H1 (cell line): Measurements from ENCODE around the gene LYPD3. TPM values are rescaled to one million over a fixed set of nuclear protein-coding genes. Genes with fewer than 3 reads are reported as not detected.

ENCODE experiments used
- CTCF ChIA-PET: fragments of 300-600 bp; sonication (Branson Sonifier 250); formaldehyde crosslinking; loops from one replicate; lab custom pipeline; 2021; ENCODE audit not compliant: partially characterized antibody; lab: Charles Lee
- POLR2A ChIA-PET: fragments of 300-600 bp; sonication (Branson Sonifier 250); formaldehyde crosslinking; loops from one replicate; lab custom pipeline; 2021; ENCODE audit warnings: inconsistent platforms; ENCODE audit not compliant: partially characterized antibody; lab: Charles Lee
- DNase-seq, 2 experiments: peaks; one replicate each; pipeline versions ENCODE4 v3.0.0 to v3.0.0-alpha.2; 2010 to 2022; ENCODE audit warnings: low spot score in 2 of 2, low read depth in 1 of 2, mixed read lengths in 1 of 2
- FAIRE-seq: peaks from 2 replicates; lab custom pipeline; 2011; peaks lifted over from hg19 to GRCh38; lab: Jason Lieb, UNC
- H2AFZ ChIP-seq: 2 replicates; pipeline ENCODE4 v1.8.1; 2012; ENCODE audit warnings: low read length, inconsistent platforms
- H2AK5ac ChIP-seq: 2 replicates; pipeline ENCODE4 v1.6.1; 2013; ENCODE audit warnings: low read depth, low read length
- H2BK120ac ChIP-seq: replicated peaks from 2 replicates; pipeline ENCODE3; 2013; ENCODE audit warnings: low read depth, low read length, inconsistent platforms
- H2BK12ac ChIP-seq: 2 replicates; pipeline ENCODE4 v1.6.1; 2013; ENCODE audit warnings: low read depth, low read length
- H2BK15ac ChIP-seq: 2 replicates; pipeline ENCODE4 v1.6.1; 2013; ENCODE audit warnings: low read length
- H2BK20ac ChIP-seq: 2 replicates; pipeline ENCODE4 v1.6.1; 2013; ENCODE audit warnings: low read length
- H2BK5ac ChIP-seq: 2 replicates; pipeline ENCODE4 v1.6.1; 2013; ENCODE audit warnings: low read depth, low read length
- H3K14ac ChIP-seq: 2 replicates; pipeline ENCODE4 v1.6.1; 2013; ENCODE audit warnings: inconsistent platforms; ENCODE audit not compliant: insufficient read length
- H3K18ac ChIP-seq: 2 replicates; pipeline ENCODE4 v1.6.1; 2013; ENCODE audit warnings: low read length; ENCODE audit errors: extremely low read depth
- H3K23ac ChIP-seq: 2 replicates; pipeline ENCODE4 v1.6.1; 2013; ENCODE audit warnings: inconsistent platforms; ENCODE audit not compliant: insufficient read length
- H3K23me2 ChIP-seq: 2 replicates; pipeline ENCODE4 v1.6.1; 2013; ENCODE audit warnings: low read depth, low read length
- H3K27ac ChIP-seq: 2 replicates; pipeline ENCODE4 v1.6.1; 2011; ENCODE audit warnings: low read depth, low read length, inconsistent platforms
- H3K27me3 ChIP-seq, 4 experiments: replicated peaks in 1 of 4; 1 replicate in 1 of 4; 2 replicates in 3 of 4; pipeline versions ENCODE4 v1.6.1 to v1.8.1; 2011 to 2013; ENCODE audit warnings: low read length in 3 of 4, mild to moderate bottlenecking in 3 of 4, inconsistent platforms in 2 of 4, mixed read lengths in 2 of 4, moderate library complexity in 1 of 4; ENCODE audit not compliant: control insufficient read depth in 3 of 4, insufficient read depth in 3 of 4; ENCODE audit errors: extremely low read depth in 1 of 4
- H3K36me3 ChIP-seq, 4 experiments: 2 replicates each; pipeline versions ENCODE4 v1.6.1 to v1.8.1; 2011 to 2013; ENCODE audit warnings: mild to moderate bottlenecking in 4 of 4, low read length in 3 of 4, moderate library complexity in 2 of 4, control low read depth in 1 of 4, inconsistent platforms in 1 of 4; ENCODE audit not compliant: insufficient read depth in 4 of 4, control insufficient read depth in 2 of 4
- H3K4ac ChIP-seq: replicated peaks from 2 replicates; pipeline ENCODE3; 2013; ENCODE audit warnings: low read length, low read depth, mixed read lengths, inconsistent platforms; ENCODE audit not compliant: insufficient read length
- H3K4me1 ChIP-seq, 4 experiments: replicated peaks in 1 of 4; 1 replicate in 1 of 4; 2 replicates in 3 of 4; pipeline versions ENCODE4 v1.6.1 to v1.8.1; 2011 to 2013; ENCODE audit warnings: low read length in 3 of 4, inconsistent platforms in 2 of 4, mixed read lengths in 1 of 4; ENCODE audit not compliant: insufficient read depth in 4 of 4, control insufficient read depth in 3 of 4
- H3K4me2 ChIP-seq, 2 experiments: 2 replicates each; pipeline versions ENCODE4 v1.6.1 to v1.8.1; 2011 to 2013; ENCODE audit warnings: low read depth in 2 of 2, low read length in 2 of 2, control low read depth in 1 of 2, inconsistent platforms in 1 of 2, mild to moderate bottlenecking in 1 of 2; ENCODE audit not compliant: insufficient read depth in 1 of 2
- H3K4me3 ChIP-seq, 4 experiments: fragments of 200-600, 300-600 bp in 1 of 4; sonication (generic), shearing (Covaris generic), sonication (Bioruptor Twin) in 1 of 4; 2 replicates each; pipeline versions ENCODE4 v1.5.1 to v1.8.1; 2011 to 2016; ENCODE audit warnings: low read length in 4 of 4, low read depth in 3 of 4, control low read depth in 2 of 4, inconsistent platforms in 2 of 4, mild to moderate bottlenecking in 2 of 4, mixed read lengths in 1 of 4, moderate library complexity in 1 of 4; ENCODE audit not compliant: insufficient read depth in 2 of 4; ENCODE audit errors: extremely low read depth in 1 of 4
- H3K56ac ChIP-seq: replicated peaks from 2 replicates; pipeline ENCODE3; 2013; ENCODE audit warnings: low read depth, mild to moderate bottlenecking, mixed read lengths, low read length, inconsistent platforms; ENCODE audit not compliant: insufficient read length
- H3K79me1 ChIP-seq: 2 replicates; pipeline ENCODE4 v1.6.1; 2013; ENCODE audit warnings: low read depth, low read length, control low read depth
- H3K79me2 ChIP-seq, 2 experiments: 2 replicates each; pipeline versions ENCODE4 v1.6.1 to v1.8.1; 2012 to 2013; ENCODE audit warnings: low read length in 2 of 2, mild to moderate bottlenecking in 2 of 2, inconsistent platforms in 1 of 2; ENCODE audit not compliant: insufficient read depth in 2 of 2, control insufficient read depth in 1 of 2
- H3K9ac ChIP-seq, 4 experiments: replicated peaks in 1 of 4; 1 replicate in 1 of 4; 2 replicates in 3 of 4; pipeline versions ENCODE4 v1.6.1 to v1.8.1; 2011 to 2013; ENCODE audit warnings: low read depth in 3 of 4, low read length in 3 of 4, control low read depth in 2 of 4, mild to moderate bottlenecking in 2 of 4, moderate library complexity in 2 of 4, inconsistent platforms in 1 of 4; ENCODE audit errors: extremely low read depth in 1 of 4
- H3K9me3 ChIP-seq, 2 experiments: 2 replicates each; pipeline versions ENCODE4 v1.6.1 to v1.8.1; 2012 to 2013; ENCODE audit warnings: mild to moderate bottlenecking in 2 of 2, moderate library complexity in 2 of 2, control low read depth in 1 of 2, inconsistent platforms in 1 of 2, low read depth in 1 of 2, low read length in 1 of 2, mixed read lengths in 1 of 2; ENCODE audit not compliant: insufficient read depth in 2 of 2
- H4K20me1 ChIP-seq, 2 experiments: replicated peaks in 1 of 2; 2 replicates each; pipeline versions ENCODE3 to v1.8.1; 2011 to 2013; ENCODE audit warnings: inconsistent platforms in 2 of 2, low read length in 2 of 2, mild to moderate bottlenecking in 1 of 2; ENCODE audit not compliant: insufficient read depth in 2 of 2, control insufficient read depth in 1 of 2
- H4K5ac ChIP-seq: 2 replicates; pipeline ENCODE4 v1.6.1; 2013; ENCODE audit warnings: low read length, low read depth, mixed read lengths, inconsistent platforms; ENCODE audit not compliant: insufficient read length
- H4K8ac ChIP-seq: 2 replicates; pipeline ENCODE4 v1.8.0; 2013; ENCODE audit warnings: mild to moderate bottlenecking, moderate library complexity, low read length, inconsistent platforms; ENCODE audit not compliant: insufficient read depth; ENCODE audit errors: extremely low read depth
- H4K91ac ChIP-seq: replicated peaks from 2 replicates; pipeline ENCODE3; 2013; ENCODE audit warnings: low read length, mixed read lengths, inconsistent platforms; ENCODE audit not compliant: insufficient read length
- BRCA1 ChIP-seq: IDR thresholded peaks from 2 replicates; pipeline ENCODE4 v1.6.1; 2012; ENCODE audit warnings: low read depth, low read length, improper control_type of control experiment
- CEBPB ChIP-seq: IDR thresholded peaks from 2 replicates; pipeline ENCODE4 v1.6.1; 2012; ENCODE audit warnings: low read depth, low read length
- CTBP2 ChIP-seq: IDR thresholded peaks from 2 replicates; pipeline ENCODE4 v1.7.0; 2011; ENCODE audit warnings: borderline replicate concordance, mild to moderate bottlenecking, moderate library complexity, mixed read lengths, low read length; ENCODE audit not compliant: insufficient read depth, insufficient read length
- JUND ChIP-seq: IDR thresholded peaks from 2 replicates; pipeline ENCODE4 v1.6.1; 2011; ENCODE audit warnings: mild to moderate bottlenecking, improper control_type of control experiment, low read length
- MAX ChIP-seq: IDR thresholded peaks from 2 replicates; pipeline ENCODE4 v1.6.1; 2012; ENCODE audit warnings: inconsistent platforms
- PHF8 ChIP-seq: fragments of 200-600 bp; sonication (generic); conservative IDR thresholded peaks from 2 replicates; pipeline ENCODE4 v1.7.1; 2012; ENCODE audit warnings: low read depth, mild to moderate bottlenecking, inconsistent platforms, low read length, moderate library complexity
- RAD21 ChIP-seq, 2 experiments: IDR thresholded peaks in 1 of 2; conservative IDR thresholded peaks in 1 of 2; 2 replicates each; pipeline ENCODE4 v1.6.1; 2011; ENCODE audit warnings: low read depth in 2 of 2, low read length in 2 of 2, improper control_type of control experiment in 1 of 2, inconsistent platforms in 1 of 2, mild to moderate bottlenecking in 1 of 2, moderate library complexity in 1 of 2
- RBBP5 ChIP-seq: IDR thresholded peaks from 2 replicates; pipeline ENCODE4 v1.7.1; 2012; ENCODE audit warnings: low read depth, mild to moderate bottlenecking, inconsistent platforms, low read length, moderate library complexity, borderline replicate concordance
- SIN3A ChIP-seq, 2 experiments: IDR thresholded peaks in 1 of 2; conservative IDR thresholded peaks in 1 of 2; 2 replicates each; pipeline ENCODE4 v1.6.1; 2011 to 2012; ENCODE audit warnings: low read length in 2 of 2, improper control_type of control experiment in 1 of 2, low read depth in 1 of 2, mild to moderate bottlenecking in 1 of 2
- WGBS, 2 experiments: shearing (Covaris generic) in 1 of 2; methylation state at CpG; one replicate each; pipeline versions ENCODE4 v1.1.6 to v1.1.7; 2013 to 2015; ENCODE audit warnings: low lambda C conversion rate in 2 of 2, mixed read lengths in 2 of 2, inconsistent platforms in 1 of 2, low coverage in 1 of 2, missing lambda C conversion rate in 1 of 2; ENCODE audit not compliant: insufficient replicate concordance in 2 of 2, insufficient coverage in 1 of 2, insufficient read length in 1 of 2; ENCODE audit errors: extremely low coverage in 1 of 2, missing lambda C conversion rate in 1 of 2; 5-methylcytosine and 5-hydroxymethylcytosine counted together
- polyA plus RNA-seq, 7 experiments: library from polyadenylated mRNA; depleted of rRNA in 3 of 7; stranded (reverse) in 5 of 7; unstranded in 2 of 7; fragments of >200 nt in 5 of 7; fragments of 200-250 nt in 2 of 7; gene quantifications; 1 replicate in 5 of 7; 2 replicates in 1 of 7; 4 replicates in 1 of 7; pipeline versions ENCODE4 v1.2.1 to v1.2.3, GENCODE V29; 2011 to 2013; ENCODE audit warnings: missing spikeins in 2 of 7, mixed read lengths in 2 of 7
- total RNA-seq: library from RNA; stranded (reverse); fragmentation: NEBNext Ultra II Directional; extraction: Animal tissue kit (Norgen Biotek cat#: 25700); gene quantifications from 2 replicates; pipeline ENCODE4 v1.2.1, GENCODE V29; 2021
- TF ChIP-seq, protein P1 (sequence below), 3 experiments: IDR thresholded peaks; 1 replicate in 2 of 3; 2 replicates in 1 of 3; pipeline versions ENCODE4 v1.5.1 to v1.6.1; 2011; ENCODE audit warnings: low read length in 3 of 3, mild to moderate bottlenecking in 3 of 3, inconsistent platforms in 2 of 3, low read depth in 1 of 3, moderate library complexity in 1 of 3; ENCODE audit not compliant: insufficient read depth in 1 of 3; ENCODE audit errors: control extremely low read depth in 1 of 3

LYPD3 gene
- total and polyA plus RNA-seq, 2 of the 8 experiments (the other 6 are each of a cell fraction or from before 2014, with no cell fraction given): 4.1 to 16.4 TPM

DNA sequence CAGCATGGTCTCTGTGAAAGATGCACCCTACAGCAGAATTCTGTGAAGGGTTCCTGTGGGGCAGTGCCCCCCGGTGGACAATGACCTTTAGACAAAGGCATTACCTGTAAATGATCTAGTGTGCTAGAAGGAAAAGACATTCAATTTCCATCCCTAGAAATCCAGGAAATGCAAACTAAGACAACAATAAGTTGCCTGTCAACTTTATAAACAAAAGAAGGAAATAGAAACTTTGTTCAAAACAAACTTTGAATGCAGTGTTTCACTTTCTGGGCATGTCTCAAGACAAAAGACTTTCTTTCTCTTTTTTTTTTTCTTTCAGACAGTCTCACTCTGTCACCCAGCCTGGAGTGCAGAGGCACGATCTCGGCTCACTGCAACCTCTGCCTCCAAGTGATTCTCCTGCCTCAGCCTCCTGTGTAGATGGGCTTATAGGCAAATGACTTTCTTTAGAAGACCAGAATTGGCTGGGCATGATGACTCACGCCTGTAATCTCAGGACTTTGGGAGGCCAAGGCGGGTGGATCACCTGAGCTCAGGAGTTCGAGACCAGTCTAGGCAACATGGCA, 35.2 kb downstream of the LYPD3 start:
- no peak overlapping the region for H2BK12ac ChIP-seq
- DNase-seq: no peak
- H2BK15ac ChIP-seq: no peak overlapping the region
- no peaks in the 10 kb centered on the region for H3K79me2 ChIP-seq
- no peak overlapping the region for H3K27ac ChIP-seq
- POLR2A ChIA-PET: no interaction called here
- H4K91ac ChIP-seq: no peak overlapping the region
- peak; percentile 60 for FAIRE-seq
- H2AFZ ChIP-seq: no peak overlapping the region
- H3K4me3 ChIP-seq: no peak overlapping the region
- WGBS, 2 experiments: 82% methylated on average over 6 of the region's 6 CpGs; no CpG with 5 or more reads in 1 of the 2 experiments
- H3K4me1 ChIP-seq: no peaks in the 10 kb centered on the region; a peak in 1 of 7 replicates
- H3K4me2 ChIP-seq: no peak overlapping the region
- no peak overlapping the region for H2BK20ac ChIP-seq
- no peaks in the 10 kb centered on the region for H3K36me3 ChIP-seq
- no peak overlapping the region for H3K18ac ChIP-seq
- CTCF ChIA-PET: interaction anchor here (4.9 to 5.3 kb wide), 2 partner anchors 9 to 89 kb away, joined by 35 to 49 read pairs; no protein-coding TSS in a partner anchor
- H3K23me2 ChIP-seq: no peaks in the 10 kb centered on the region
- H2AK5ac ChIP-seq: no peak overlapping the region
- H3K14ac ChIP-seq: no peak overlapping the region
- H3K56ac ChIP-seq: no peak overlapping the region
- no peak overlapping the region for H4K8ac ChIP-seq
- no peak overlapping the region for H2BK5ac ChIP-seq
- H2BK120ac ChIP-seq: no peak overlapping the region
- no peak overlapping the region for H3K4ac ChIP-seq
- H3K9me3 ChIP-seq: no peaks in the 10 kb centered on the region
- no peak overlapping the region for H3K23ac ChIP-seq
- H3K27me3 ChIP-seq: no peaks in the 10 kb centered on the region
- H3K79me1 ChIP-seq: no peaks in the 10 kb centered on the region
- H4K5ac ChIP-seq: no peak overlapping the region
- H3K9ac ChIP-seq: no peak overlapping the region
- no peaks in the 10 kb centered on the region for H4K20me1 ChIP-seq
- TF ChIP-seq PHF8 (no peak), RAD21 (IDR thresholded peaks at IDR 0.05 in 1 of 2, conservative IDR thresholded peaks at IDR 0.05 in 1 of 2; ENCODE audit: low read depth in 2 of 2, low read length in 2 of 2) (peak; percentile 64 to 71), JUND (no peak), RBBP5 (no peak), BRCA1 (no peak), CTBP2 (no peak), MAX (no peak), CEBPB (no peak), SIN3A (conservative IDR thresholded peaks at IDR 0.05 in 1 of 2, IDR thresholded peaks at IDR 0.05 in 1 of 2; ENCODE audit: low read depth in 1 of 2, low read length in 2 of 2) (no peak)
- TF ChIP-seq, protein P1, sequence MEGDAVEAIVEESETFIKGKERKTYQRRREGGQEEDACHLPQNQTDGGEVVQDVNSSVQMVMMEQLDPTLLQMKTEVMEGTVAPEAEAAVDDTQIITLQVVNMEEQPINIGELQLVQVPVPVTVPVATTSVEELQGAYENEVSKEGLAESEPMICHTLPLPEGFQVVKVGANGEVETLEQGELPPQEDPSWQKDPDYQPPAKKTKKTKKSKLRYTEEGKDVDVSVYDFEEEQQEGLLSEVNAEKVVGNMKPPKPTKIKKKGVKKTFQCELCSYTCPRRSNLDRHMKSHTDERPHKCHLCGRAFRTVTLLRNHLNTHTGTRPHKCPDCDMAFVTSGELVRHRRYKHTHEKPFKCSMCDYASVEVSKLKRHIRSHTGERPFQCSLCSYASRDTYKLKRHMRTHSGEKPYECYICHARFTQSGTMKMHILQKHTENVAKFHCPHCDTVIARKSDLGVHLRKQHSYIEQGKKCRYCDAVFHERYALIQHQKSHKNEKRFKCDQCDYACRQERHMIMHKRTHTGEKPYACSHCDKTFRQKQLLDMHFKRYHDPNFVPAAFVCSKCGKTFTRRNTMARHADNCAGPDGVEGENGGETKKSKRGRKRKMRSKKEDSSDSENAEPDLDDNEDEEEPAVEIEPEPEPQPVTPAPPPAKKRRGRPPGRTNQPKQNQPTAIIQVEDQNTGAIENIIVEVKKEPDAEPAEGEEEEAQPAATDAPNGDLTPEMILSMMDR (IDR thresholded peaks at IDR 0.05; ENCODE audit: control extremely low read depth in 1 of 3, insufficient read depth in 1 of 3, low read depth in 1 of 3, low read length in 3 of 3): peak; percentile 40 to 62 (median 50)
